ENCODE measurements around the gene IL31. TPM values are rescaled to one million over a fixed set of nuclear protein-coding genes. Genes with fewer than 3 reads are reported as not detected.

The IL31 gene
- total RNA-seq, 1 donor from 2014 or later: not detected

DNA sequence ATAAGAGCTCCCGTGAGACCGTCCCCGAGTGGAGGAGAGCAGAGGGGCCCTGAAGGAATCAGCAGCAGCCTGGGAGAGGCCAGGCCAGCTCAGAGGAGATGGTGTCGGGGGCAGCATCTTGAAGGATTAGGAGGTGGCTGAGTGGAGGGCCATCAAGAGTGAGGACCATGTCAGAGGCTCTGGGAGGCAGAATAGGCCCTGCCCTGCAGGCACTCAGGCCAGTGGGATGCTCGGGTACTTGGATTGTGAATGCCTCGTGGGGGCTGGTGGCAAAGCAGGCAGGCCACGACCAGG lies 47.7 kb downstream of the IL31 start:
- TF ChIP-seq, protein P1, sequence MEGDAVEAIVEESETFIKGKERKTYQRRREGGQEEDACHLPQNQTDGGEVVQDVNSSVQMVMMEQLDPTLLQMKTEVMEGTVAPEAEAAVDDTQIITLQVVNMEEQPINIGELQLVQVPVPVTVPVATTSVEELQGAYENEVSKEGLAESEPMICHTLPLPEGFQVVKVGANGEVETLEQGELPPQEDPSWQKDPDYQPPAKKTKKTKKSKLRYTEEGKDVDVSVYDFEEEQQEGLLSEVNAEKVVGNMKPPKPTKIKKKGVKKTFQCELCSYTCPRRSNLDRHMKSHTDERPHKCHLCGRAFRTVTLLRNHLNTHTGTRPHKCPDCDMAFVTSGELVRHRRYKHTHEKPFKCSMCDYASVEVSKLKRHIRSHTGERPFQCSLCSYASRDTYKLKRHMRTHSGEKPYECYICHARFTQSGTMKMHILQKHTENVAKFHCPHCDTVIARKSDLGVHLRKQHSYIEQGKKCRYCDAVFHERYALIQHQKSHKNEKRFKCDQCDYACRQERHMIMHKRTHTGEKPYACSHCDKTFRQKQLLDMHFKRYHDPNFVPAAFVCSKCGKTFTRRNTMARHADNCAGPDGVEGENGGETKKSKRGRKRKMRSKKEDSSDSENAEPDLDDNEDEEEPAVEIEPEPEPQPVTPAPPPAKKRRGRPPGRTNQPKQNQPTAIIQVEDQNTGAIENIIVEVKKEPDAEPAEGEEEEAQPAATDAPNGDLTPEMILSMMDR (IDR thresholded peaks at IDR 0.05): no peak
- TF ChIP-seq POLR2AphosphoS5 (IDR thresholded peaks at IDR 0.05; ENCODE audit: insufficient read depth in 1 of 2, low read depth in 1 of 2): no peak
- no peak for TF ChIP-seq POLR2A (IDR thresholded peaks at IDR 0.05)
- Histone ChIP-seq H3K36me3 (peaks cover 0 to 34% of the 10 kb centered on the region in 2 donors), H3K27me3 (no peaks in the 10 kb centered on the region), H3K4me3 (no peak overlapping the region), H3K4me1 (peaks cover 39% of the 10 kb centered on the region), H3K9me3 (no peaks in the 10 kb centered on the region), H3K27ac (no peak overlapping the region)
- DNase-seq (ENCODE audit: extremely low spot score in 2 of 2): peak in 1 of 2 donors; percentile 82
- intact Hi-C loops (cut with DNase I): no loop called here

DNA sequence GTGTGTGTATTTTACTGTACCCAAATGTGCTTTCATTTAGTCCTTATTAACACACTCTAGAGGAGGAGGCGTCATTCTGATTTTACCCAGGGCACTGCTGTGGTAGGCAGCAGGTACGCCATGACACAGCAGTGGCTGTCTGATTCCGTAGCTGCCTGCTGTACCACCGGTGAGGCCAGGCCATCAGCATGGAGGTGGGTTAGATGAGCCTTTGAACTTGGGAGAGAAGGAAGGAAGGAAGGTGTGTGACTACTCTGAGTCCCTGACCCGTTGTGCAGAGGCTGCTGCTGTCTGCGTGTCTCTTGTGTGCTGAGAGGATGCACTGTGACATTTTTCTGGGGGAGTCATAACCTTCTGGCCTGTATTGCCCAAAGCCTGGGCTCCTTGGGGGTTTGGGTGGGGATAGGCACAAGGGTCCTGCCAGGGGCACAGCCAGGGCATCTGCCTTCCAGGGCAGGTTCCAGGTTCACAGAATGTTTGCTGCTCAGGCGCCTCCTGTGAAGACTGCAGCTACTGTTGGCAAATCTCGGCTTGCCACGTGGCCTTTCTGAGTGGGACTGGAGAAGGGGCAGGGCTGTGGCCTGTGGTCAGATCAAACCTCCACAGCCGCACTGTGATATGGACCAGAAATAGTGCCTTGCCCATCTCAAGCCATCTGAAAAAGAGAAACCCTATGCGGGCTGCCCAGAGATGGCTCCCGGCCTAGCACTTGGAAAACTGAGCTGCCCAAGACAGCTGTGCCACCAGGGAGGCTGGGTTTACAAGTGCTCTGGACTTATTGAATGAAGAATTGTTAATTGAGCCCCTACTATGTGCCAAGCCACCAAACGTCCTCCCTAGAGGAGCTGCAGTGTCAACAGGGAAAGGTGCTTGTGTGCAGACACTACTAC lies 48.3 kb downstream of the IL31 start:
- TF ChIP-seq, protein P1 (IDR thresholded peaks at IDR 0.05): no peak
- TF ChIP-seq POLR2AphosphoS5 (IDR thresholded peaks at IDR 0.05; ENCODE audit: insufficient read depth in 1 of 2, low read depth in 1 of 2): no peak
- TF ChIP-seq POLR2A (IDR thresholded peaks at IDR 0.05): no peak
- Histone ChIP-seq H3K36me3 (peaks cover 0 to 34% of the 10 kb centered on the region in 2 donors), H3K9me3 (no peaks in the 10 kb centered on the region), H3K4me3 (no peak overlapping the region), H3K27me3 (no peaks in the 10 kb centered on the region), H3K27ac (no peak overlapping the region), H3K4me1 (peaks cover 39% of the 10 kb centered on the region)
- intact Hi-C loops (cut with DNase I): no loop called here
- DNase-seq (ENCODE audit: extremely low spot score in 2 of 2): peak in 1 of 2 donors; percentile 84

DNA sequence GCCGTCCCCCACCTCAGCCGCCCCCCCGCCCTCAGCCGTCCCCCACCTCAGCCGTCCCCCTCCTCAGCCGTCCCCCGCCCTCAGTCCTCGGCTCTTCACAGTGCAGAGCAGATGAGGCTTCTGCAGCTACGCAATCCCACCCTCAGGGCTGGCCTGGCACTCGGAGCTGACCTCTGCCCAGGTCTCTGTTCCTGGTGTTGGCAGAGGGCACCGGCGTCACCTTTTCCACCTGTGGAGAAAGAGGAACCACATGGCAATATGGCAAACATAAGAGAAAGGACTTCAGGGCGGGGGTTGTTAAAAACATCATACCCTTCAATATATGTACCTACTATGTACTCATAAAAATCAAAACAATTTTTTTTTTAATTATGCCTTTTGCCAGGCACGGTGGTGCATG lies 49.7 kb downstream of the IL31 start:
- TF ChIP-seq POLR2A (IDR thresholded peaks at IDR 0.05): no peak
- TF ChIP-seq, protein P1 (IDR thresholded peaks at IDR 0.05): no peak
- TF ChIP-seq POLR2AphosphoS5 (IDR thresholded peaks at IDR 0.05; ENCODE audit: insufficient read depth in 1 of 2, low read depth in 1 of 2): no peak
- H3K4me1 ChIP-seq: peaks cover 39% of the 10 kb centered on the region
- no peaks in the 10 kb centered on the region for H3K9me3 ChIP-seq
- H3K27ac ChIP-seq: no peak overlapping the region
- H3K36me3 ChIP-seq: peaks cover 0 to 21% of the 10 kb centered on the region in 2 donors
- no peaks in the 10 kb centered on the region for H3K27me3 ChIP-seq
- DNase-seq (ENCODE audit: extremely low spot score in 2 of 2): no peak
- intact Hi-C loops (cut with DNase I): no loop called here
- no peak overlapping the region for H3K4me3 ChIP-seq

DNA sequence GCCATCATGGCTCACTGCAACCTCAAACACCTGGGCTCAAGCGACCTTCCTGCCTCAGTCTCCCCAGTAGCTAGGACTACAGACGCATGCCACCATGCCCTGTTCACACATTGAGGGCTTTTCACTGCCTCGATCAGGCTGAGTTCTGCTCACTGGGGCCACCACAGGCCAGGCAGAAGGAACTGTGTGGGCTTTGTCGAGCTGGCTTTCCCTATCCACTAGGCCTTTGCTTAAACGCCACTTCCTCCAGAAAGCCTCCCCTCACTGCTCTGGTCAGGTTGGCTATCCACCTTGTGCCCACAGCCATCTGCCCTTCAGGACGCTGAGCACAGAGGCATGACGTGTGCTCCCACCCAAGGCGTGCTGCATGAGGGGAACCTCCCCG lies 50.3 kb downstream of the IL31 start:
- intact Hi-C loops (cut with DNase I): loop anchor here (2.0 kb wide), 1 partner anchor 69 kb away; no protein-coding TSS in a partner anchor
- Histone ChIP-seq H3K27me3 (no peaks in the 10 kb centered on the region), H3K4me1 (peaks cover 39% of the 10 kb centered on the region), H3K4me3 (no peak overlapping the region), H3K27ac (no peak overlapping the region), H3K9me3 (no peaks in the 10 kb centered on the region), H3K36me3 (peaks cover 0 to 15% of the 10 kb centered on the region in 2 donors)
- TF ChIP-seq POLR2AphosphoS5 (IDR thresholded peaks at IDR 0.05; ENCODE audit: insufficient read depth in 1 of 2, low read depth in 1 of 2) (no peak), POLR2A (IDR thresholded peaks at IDR 0.05) (no peak)
- TF ChIP-seq, protein P1 (IDR thresholded peaks at IDR 0.05): no peak
- no peak for DNase-seq (ENCODE audit: extremely low spot score in 2 of 2)
